ENCODE measurements around the gene ELK3.

- TF ChIP-seq POLR2AphosphoS5 (IDR thresholded peaks at IDR 0.05) (no peak), CTCF (IDR thresholded peaks at IDR 0.05) (no peak), POLR2A (IDR thresholded peaks at IDR 0.05) (no peak)
Measured at GRCh38 chr12:96153131-96153725, 40.9 kb upstream of the ELK3 start.
